ENCODE measurements around the gene SYCE3.

The SYCE3 gene

GRCh38 chr22:50532824-50533796 is 29.6 kb downstream of the SYCE3 start:
- no peak for DNase-seq

- DNase-seq = no peak
Measured at GRCh38 chr22:50531962-50532674, 30.6 kb downstream of the SYCE3 start.

- DNase-seq = no peak
Measured at GRCh38 chr22:50531546-50531961, 31.2 kb downstream of the SYCE3 start.

- DNase-seq = peak in 1 of 58 donors; percentile 13
Measured at GRCh38 chr22:50530877-50531545, 31.7 kb downstream of the SYCE3 start.

GRCh38 chr22:50530580-50530876 is 32.2 kb downstream of the SYCE3 start:
- no peak for DNase-seq

- DNase-seq = peak in 1 of 58 donors; percentile 21
Measured at GRCh38 chr22:50529897-50530579, 32.7 kb downstream of the SYCE3 start, which contains the start of gene TYMP. TYMP (minus strand) TSS chr22:50530012; CDS start chr22:50529709, 303 bp downstream.

GRCh38 chr22:50529416-50529896 is 33.3 kb downstream of the SYCE3 start:
- no peak for DNase-seq

GRCh38 chr22:50528682-50529415 is 33.9 kb downstream of the SYCE3 start:
- DNase-seq = no peak

GRCh38 chr22:50527921-50528681 is 34.6 kb downstream of the SYCE3 start:
- no peak for DNase-seq

- DNase-seq = no peak
Measured at GRCh38 chr22:50526834-50527801, 35.6 kb downstream of the SYCE3 start.

- peak in 37 of 58 donors; percentile 40 to 80 (median 68) for DNase-seq
Measured at GRCh38 chr22:50526108-50526833, 36.4 kb downstream of the SYCE3 start.

- peak in 19 of 58 donors; percentile 46 to 90 (median 75) for DNase-seq
Measured at GRCh38 chr22:50525858-50526107, 36.9 kb downstream of the SYCE3 start.

GRCh38 chr22:50525104-50525857 is 37.4 kb downstream of the SYCE3 start, which contains the start of gene SCO2:
SCO2 (minus strand) TSS chr22:50525598; CDS start chr22:50524411, 1,187 bp downstream.
- DNase-seq = peak; percentile 44 to 97 (median 91)

- no peak for DNase-seq
Measured at GRCh38 chr22:50524676-50525103, 38.0 kb downstream of the SYCE3 start.

GRCh38 chr22:50523806-50524675 is 38.7 kb downstream of the SYCE3 start:
- no peak for DNase-seq

- no peak for DNase-seq
Measured at GRCh38 chr22:50523458-50523805, 39.3 kb downstream of the SYCE3 start.

Data from anterior cingulate cortex (tissue), 58 donors.